ENCODE measurements around the gene RSPH4A.
"Not testable (repeated sequence)": the region's sequence is repeated elsewhere in the genome, so short reads cannot be mapped to it uniquely, and the experiment has no call there.

The RSPH4A gene

DNA sequence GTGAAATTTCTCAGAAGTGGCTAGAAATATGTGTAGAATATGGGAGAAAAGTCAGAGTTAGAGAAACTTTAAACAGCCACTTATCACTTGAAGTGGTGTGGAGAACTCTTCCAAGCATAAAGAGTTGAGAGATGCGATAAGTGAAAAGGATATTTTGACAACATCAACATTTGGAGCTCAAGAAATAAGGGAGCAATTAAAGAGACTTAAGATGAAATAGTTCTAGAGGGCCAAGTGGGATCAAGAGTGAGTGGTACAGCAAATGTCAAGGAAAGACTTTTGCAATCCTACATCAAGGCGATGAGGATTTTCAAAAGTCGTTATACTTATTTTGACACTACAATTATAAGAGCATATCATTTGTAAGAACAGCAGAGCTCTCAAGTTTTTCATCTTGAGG, 9.6 kb downstream of the RSPH4A start:
- no peak for DNase-seq (ENCODE audit: low read depth in 2 of 2)

DNA sequence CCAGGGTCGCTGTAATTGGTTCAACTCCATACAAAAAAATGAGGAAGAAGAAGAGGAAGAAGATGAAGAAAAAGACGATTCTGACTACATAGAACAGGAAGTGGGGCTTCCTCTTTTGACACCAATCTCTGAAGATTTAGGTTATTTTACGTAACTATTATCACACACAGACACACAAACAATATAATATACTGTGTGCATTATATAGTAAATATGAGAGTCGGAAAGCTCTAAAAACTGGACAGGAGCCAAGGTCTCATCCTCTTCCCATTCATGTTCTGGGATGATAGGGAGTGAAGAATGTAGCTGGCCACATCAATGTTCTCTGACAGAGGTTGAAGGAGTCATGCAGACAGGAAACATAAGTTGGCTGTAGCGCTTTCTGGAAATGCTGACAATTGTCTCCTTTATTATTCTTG, 13.3 kb downstream of the RSPH4A start:
- no peak for DNase-seq (ENCODE audit: low read depth in 2 of 2)

DNA sequence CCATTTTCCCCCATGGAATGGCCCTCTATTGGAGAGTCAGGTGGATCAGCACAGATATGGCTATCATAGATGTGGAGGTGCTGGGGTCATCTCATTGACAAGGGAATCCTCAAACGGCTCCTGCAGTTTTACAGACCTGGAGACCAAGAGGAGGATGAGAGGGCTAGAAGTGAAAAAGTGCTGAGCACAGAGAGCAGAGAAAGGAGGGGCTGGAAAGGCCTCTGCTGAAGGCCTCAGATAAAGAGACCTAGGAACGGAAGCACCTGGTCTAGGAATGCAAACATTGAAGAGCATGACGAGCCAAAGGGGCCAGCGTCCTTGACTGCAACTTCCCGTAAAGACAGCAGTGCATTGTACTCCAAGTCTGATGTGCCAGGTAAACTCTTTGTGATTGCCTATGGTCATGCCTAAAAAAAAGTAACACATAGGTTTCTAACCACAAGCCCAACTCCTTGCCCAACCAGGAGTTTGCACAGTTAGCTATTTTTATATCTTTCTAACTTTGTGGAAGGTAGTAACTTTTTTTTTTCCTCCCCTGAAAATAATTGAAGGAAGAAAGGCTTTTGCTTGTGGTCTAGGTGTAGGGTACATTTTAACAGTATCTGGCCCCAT, 15.2 kb downstream of the RSPH4A start:
- no peak for DNase-seq (ENCODE audit: low read depth in 2 of 2)

DNA sequence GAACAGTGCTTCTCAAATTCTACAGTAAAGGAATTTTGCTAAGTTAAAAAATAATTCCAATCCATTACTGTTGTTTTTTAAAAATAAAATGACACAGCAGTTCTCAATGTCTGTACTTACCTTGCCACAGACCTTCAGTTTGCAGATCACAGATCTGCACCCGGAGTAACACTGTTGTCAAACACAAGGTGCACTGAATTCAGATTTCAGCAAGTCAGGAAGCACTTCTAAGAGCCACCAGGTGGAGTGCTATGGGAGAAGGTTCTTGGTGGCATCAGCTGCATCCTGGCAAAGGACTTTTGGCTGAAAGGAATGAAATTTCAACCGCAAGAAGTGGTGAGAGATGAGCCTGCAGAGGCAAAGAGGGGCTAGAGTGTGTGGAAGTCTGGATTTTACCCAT, 17.4 kb downstream of the RSPH4A start:
- no peak for DNase-seq (ENCODE audit: low read depth in 2 of 2)

DNA sequence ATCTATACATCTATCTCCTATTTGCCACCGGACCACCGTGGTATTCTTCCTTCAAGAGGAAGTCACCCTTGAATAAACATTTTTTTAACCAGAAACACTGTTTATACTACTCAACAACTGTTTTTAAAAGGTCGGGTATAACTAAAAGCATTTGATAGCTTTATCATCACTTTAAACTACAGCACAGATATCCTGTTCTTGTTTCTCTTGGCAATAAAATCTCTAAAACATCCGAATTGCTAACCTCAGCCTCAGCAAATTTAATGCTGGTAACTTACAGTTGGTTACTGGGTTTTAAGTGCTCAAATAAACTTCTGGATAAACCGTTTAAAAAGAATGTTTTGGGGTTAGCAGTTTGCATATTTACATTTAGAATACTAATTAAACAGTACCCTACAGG, 31.9 kb downstream of the RSPH4A start:
- no peak for DNase-seq (ENCODE audit: low read depth in 2 of 2)

DNA sequence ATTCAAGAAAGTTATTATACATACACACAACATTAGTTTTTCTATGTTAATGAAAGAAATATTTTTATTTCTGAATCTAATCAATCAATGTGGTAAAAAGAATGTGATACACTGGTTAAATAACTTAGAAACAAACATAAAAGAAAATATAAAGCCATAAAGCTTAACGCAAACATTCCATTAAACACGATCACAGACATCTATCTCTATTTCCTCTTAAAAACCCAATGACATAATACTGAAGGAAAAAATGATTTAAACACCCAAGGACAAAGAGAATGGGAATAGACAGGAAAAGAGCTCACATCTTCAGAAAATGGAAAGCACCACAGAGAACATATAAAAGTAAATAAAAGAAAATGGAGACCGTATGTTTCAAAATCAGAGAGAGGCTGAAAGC, 32.9 kb downstream of the RSPH4A start:
- no peak for DNase-seq (ENCODE audit: low read depth in 2 of 2)

DNA sequence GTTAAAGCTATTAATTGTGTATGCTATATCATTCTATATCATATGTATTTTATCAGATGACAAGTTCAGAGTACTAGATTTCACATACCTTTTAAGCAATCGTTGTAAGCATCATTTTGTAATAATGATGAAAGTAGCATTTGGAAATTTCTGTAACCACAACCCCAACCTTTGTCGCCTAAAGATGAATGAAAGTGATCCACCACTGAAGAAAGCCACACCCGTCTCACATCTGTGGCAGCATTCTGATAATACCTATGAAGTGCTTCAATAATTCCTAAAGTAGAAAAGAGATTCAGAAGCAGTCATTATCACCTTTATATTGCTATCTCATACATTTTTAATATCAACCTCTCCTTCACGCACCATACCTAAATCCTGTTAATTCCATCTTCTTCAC, 35.6 kb downstream of the RSPH4A start:
- DNase-seq (ENCODE audit: low read depth in 2 of 2), result no peak

DNA sequence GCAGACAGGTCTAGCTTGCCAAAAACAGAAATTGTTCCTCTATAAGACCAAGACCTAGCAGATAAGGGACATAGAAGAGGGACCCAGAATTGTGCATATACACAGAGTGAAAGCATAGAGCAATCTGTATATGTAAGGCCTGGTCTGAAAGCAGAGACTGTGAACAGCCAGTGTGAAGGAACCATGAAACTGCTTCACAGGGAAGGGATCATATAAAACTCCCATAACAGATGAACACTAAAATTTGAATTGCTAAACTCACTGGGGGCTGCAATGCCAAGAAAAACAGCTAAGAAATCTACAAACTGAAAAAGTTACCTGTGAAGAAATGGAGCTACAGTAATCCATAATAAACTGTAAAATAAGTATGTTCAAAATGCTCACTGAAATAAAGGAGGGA, 45.3 kb downstream of the RSPH4A start:
- no peak for DNase-seq (ENCODE audit: low read depth in 2 of 2)

GRCh38 chr6:116662202-116662601, 45.9 kb downstream of the RSPH4A start:
- no peak for DNase-seq (ENCODE audit: low read depth in 2 of 2)

DNA sequence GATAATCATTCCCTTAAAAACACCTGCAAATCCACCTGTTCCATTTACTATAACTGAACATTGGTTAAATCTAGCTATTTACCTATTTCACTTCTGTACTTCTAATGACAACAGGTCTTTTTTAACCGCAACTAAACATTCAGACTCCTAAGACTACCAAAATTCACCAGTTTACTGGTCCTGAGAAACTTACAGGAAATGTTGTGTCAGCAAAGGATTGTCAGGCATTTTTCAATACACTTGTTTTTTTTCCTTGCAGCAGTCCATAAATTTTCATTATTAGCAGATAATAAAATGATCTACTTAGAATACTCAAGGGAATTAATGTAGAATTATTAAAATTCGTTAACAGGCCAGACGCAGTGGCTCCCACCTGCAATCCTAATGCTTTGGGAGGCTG, 47.0 kb downstream of the RSPH4A start:
- DNase-seq (ENCODE audit: low read depth in 2 of 2), result no peak

GRCh38 chr6:116664169-116664568, 47.9 kb downstream of the RSPH4A start:
- not testable (repeated sequence) for DNase-seq (ENCODE audit: low read depth in 2 of 2)

- DNase-seq (ENCODE audit: low read depth in 2 of 2), result no peak
These were observed 49.2 kb downstream of the RSPH4A start for GRCh38 chr6:116665464-116665863.

- no peak for DNase-seq (ENCODE audit: low read depth in 2 of 2)
These were observed 50.6 kb downstream of the RSPH4A start for GRCh38 chr6:116666869-116667268.

GRCh38 chr6:116667623-116668022, 51.3 kb downstream of the RSPH4A start:
- no peak for DNase-seq (ENCODE audit: low read depth in 2 of 2)

DNA sequence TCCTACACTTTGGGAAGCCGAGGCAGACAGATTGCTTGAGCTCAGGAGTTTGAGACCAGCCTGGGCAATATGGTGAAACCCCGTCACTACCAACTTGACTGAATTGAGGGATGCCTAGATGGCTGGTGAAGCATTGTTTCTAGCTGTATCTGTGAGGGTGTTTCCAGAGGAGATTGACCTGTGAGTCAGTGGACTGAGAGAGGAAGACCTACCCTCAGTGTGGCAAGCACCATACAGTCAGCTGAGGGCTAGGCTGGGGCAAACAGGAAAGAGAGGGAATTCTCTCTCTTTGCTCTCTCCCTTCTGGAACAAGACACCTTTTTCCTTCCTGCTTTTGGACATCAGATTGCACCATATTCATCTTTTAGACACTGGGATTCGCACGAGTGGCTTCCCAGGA, 56.0 kb downstream of the RSPH4A start:
- DNase-seq (ENCODE audit: low read depth in 2 of 2), result no peak

DNA sequence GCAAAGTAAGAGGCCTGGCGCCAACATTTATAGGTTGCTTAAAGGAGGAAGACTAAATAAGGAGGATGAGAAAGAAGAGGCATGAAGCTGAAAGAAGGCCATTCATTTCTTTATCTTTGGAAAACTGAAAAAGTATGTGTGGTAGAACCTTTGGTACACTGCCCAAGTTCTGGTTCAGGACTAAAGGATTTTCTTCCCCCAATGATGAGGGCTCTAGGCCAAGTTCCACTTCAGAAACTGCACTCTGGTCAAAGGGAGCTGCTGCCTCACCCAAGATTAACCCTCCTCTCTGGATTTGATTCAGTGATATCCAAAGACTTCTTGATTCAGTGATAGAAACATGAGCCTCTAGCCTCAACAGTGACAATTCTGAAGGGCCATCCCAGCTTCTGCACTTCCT, 59.7 kb downstream of the RSPH4A start:
- DNase-seq (ENCODE audit: low read depth in 2 of 2), result no peak

GRCh38 chr6:116680880-116681672, 64.8 kb downstream of the RSPH4A start, which contains the start of gene KPNA5:
Gene KPNA5, plus strand, starts transcription at chr6:116681211. Its CDS starts 124 bp downstream, at chr6:116681335.
- peak; percentile 83 to 90 for DNase-seq (ENCODE audit: low read depth in 2 of 2)

DNA sequence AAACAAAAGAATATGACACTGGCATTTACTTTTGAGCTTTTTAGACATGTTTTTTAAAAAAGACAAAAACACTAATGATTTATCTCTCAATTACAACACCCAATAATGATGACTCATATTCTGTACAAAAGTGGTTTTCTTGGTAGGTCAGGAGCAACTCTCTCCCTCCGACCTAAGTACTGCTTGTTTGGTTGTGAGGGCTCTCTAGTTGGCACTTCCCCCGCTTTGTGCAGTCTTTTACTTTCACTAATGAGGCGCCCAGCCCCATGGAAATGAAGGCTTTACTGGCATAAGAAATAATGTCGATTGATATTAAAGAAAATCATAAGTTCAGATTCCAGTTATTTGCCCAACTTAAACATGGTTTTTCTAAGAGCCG, 66.0 kb downstream of the RSPH4A start:
- peak in 1 of 2 donors; percentile 12 for DNase-seq (ENCODE audit: low read depth in 2 of 2)

Measured in stimulated activated CD8-positive, alpha-beta memory T cell treated with anti-CD3 and anti-CD28 coated beads, Interleukin-2, amount 100 ng/mL, for 48 hours (primary cell).